Ramos (cell line): ENCODE data around the gene UBXN6.

Source experiments
- in situ Hi-C: fragments of 300-500 bp; cut with MboI; formaldehyde crosslinking; loops from one replicate; pipeline ENCODE4 v1.14.3; 2022; ENCODE audit warnings: low sequenced_read_pairs; ENCODE audit not compliant: unreplicated experiment

UBXN6 gene

GRCh38 chr19:4413588-4413987, 44.0 kb downstream of the UBXN6 start:
- in situ Hi-C loops: no loop called here

- in situ Hi-C loops: no loop called here
Observed at GRCh38 chr19:4409123-4409933, 48.3 kb downstream of the UBXN6 start.

GRCh38 chr19:4406626-4407025, 51.0 kb downstream of the UBXN6 start:
- in situ Hi-C loops: no loop called here

GRCh38 chr19:4405977-4406376, 51.6 kb downstream of the UBXN6 start:
- in situ Hi-C loops: no loop called here

GRCh38 chr19:4403005-4403761, 54.4 kb downstream of the UBXN6 start:
- in situ Hi-C loops: no loop called here

- in situ Hi-C loops: no loop called here
Observed at GRCh38 chr19:4402171-4403004, 55.2 kb downstream of the UBXN6 start, which contains the start of gene CHAF1A. Gene CHAF1A, plus strand, starts transcription at chr19:4402640. Its CDS starts 123 bp downstream, at chr19:4402763.

- in situ Hi-C loops: no loop called here
Observed at GRCh38 chr19:4401769-4402170, 55.8 kb downstream of the UBXN6 start.

- in situ Hi-C loops: no loop called here
Observed at GRCh38 chr19:4400135-4400936, 57.3 kb downstream of the UBXN6 start, which contains the start of gene SH3GL1. Gene SH3GL1, minus strand, starts transcription at chr19:4400547. Its CDS starts 179 bp downstream, at chr19:4400368.

GRCh38 chr19:4399812-4400134, 57.8 kb downstream of the UBXN6 start:
- in situ Hi-C loops: no loop called here

GRCh38 chr19:4396949-4397783, 60.4 kb downstream of the UBXN6 start:
- in situ Hi-C loops: no loop called here
